ES-I3 (cell line): ENCODE data around the gene KCNN4.
A peak's percentile ranks its signal among the peaks of the same experiment; 100 is the strongest.
"Not testable (repeated sequence)": the region's sequence is repeated elsewhere in the genome, so short reads cannot be mapped to it uniquely, and the experiment has no call there.

Experiments
- H3K36me3 ChIP-seq: 2 replicates; pipeline ENCODE4 v1.6.1; 2013; ENCODE audit warnings: mild to moderate bottlenecking, low read length, control low read depth, moderate library complexity; ENCODE audit not compliant: insufficient read depth
- H3K4me1 ChIP-seq: 2 replicates; pipeline ENCODE4 v1.6.1; 2013; ENCODE audit warnings: mild to moderate bottlenecking, control low read depth, low read length; ENCODE audit not compliant: insufficient read depth
- H3K9ac ChIP-seq: 2 replicates; pipeline ENCODE4 v1.6.1; 2013; ENCODE audit warnings: low read depth, mild to moderate bottlenecking, low read length, moderate library complexity
- H3K9me3 ChIP-seq: 2 replicates; pipeline ENCODE4 v1.6.1; 2013; ENCODE audit warnings: mild to moderate bottlenecking, low read length, moderate library complexity; ENCODE audit not compliant: control insufficient read depth, insufficient read depth

The KCNN4 gene

GRCh38 chr19:43807651-43808050, 26.9 kb upstream of the KCNN4 start:
- Histone ChIP-seq H3K9ac (no peak overlapping the region), H3K36me3 (no peaks in the 10 kb centered on the region), H3K4me1 (no peaks in the 10 kb centered on the region), H3K9me3 (no peaks in the 10 kb centered on the region)

- Histone ChIP-seq H3K9ac (no peak overlapping the region), H3K4me1 (no peaks in the 10 kb centered on the region), H3K36me3 (no peaks in the 10 kb centered on the region), H3K9me3 (no peaks in the 10 kb centered on the region)
Observed at GRCh38 chr19:43806848-43807247, 26.1 kb upstream of the KCNN4 start.

GRCh38 chr19:43806401-43806800, 25.6 kb upstream of the KCNN4 start:
- H3K36me3 ChIP-seq, H3K4me1 ChIP-seq, H3K9me3 ChIP-seq, H3K9ac ChIP-seq: not testable (repeated sequence)

- Histone ChIP-seq H3K9ac (no peak overlapping the region), H3K36me3 (no peaks in the 10 kb centered on the region), H3K4me1 (no peaks in the 10 kb centered on the region), H3K9me3 (no peaks in the 10 kb centered on the region)
Observed at GRCh38 chr19:43804432-43804831, 23.7 kb upstream of the KCNN4 start.

- H3K9me3 ChIP-seq, result no peaks in the 10 kb centered on the region
- no peaks in the 10 kb centered on the region for H3K36me3 ChIP-seq
- no peaks in the 10 kb centered on the region for H3K4me1 ChIP-seq
- H3K9ac ChIP-seq, result no peak within 1 kb of the TSS
Observed at GRCh38 chr19:43802216-43802951, 21.6 kb upstream of the KCNN4 start, which contains the start of gene LYPD5. Gene LYPD5 (minus strand): TSS chr19:43802447. CDS start chr19:43802380, 67 bp downstream.

GRCh38 chr19:43799502-43800142, 18.8 kb upstream of the KCNN4 start:
- no peaks in the 10 kb centered on the region for H3K4me1 ChIP-seq

GRCh38 chr19:43798546-43799409, 18.0 kb upstream of the KCNN4 start:
- Histone ChIP-seq H3K9ac (peak overlapping the region; percentile 61; the same call in 1 of the 2 replicates), H3K36me3 (no peaks in the 10 kb centered on the region), H3K9me3 (no peaks in the 10 kb centered on the region), H3K4me1 (no peaks in the 10 kb centered on the region)

More at GRCh38 chr19:43799502-43800142, 18.8 kb upstream of the KCNN4 start:
- no peaks in the 10 kb centered on the region for H3K36me3 ChIP-seq
- peak overlapping the region; percentile 61; the same call in 1 of the 2 replicates for H3K9ac ChIP-seq
- H3K9me3 ChIP-seq, result no peaks in the 10 kb centered on the region

- peak overlapping the region; percentile 61; the same call in 1 of the 2 replicates for H3K9ac ChIP-seq
- no peaks in the 10 kb centered on the region for H3K4me1 ChIP-seq
- H3K9me3 ChIP-seq, result no peaks in the 10 kb centered on the region
- no peaks in the 10 kb centered on the region for H3K36me3 ChIP-seq
Observed at GRCh38 chr19:43798026-43798545, 17.3 kb upstream of the KCNN4 start.

GRCh38 chr19:43797556-43797955, 16.8 kb upstream of the KCNN4 start:
- Histone ChIP-seq H3K36me3 (no peaks in the 10 kb centered on the region), H3K9ac (no peak overlapping the region), H3K4me1 (no peaks in the 10 kb centered on the region), H3K9me3 (no peaks in the 10 kb centered on the region)

- Histone ChIP-seq H3K36me3 (no peaks in the 10 kb centered on the region), H3K9me3 (no peaks in the 10 kb centered on the region)
Observed at GRCh38 chr19:43797118-43797517, 16.3 kb upstream of the KCNN4 start.

GRCh38 chr19:43790587-43790986, 9.8 kb upstream of the KCNN4 start:
- H3K9ac ChIP-seq, result no peak overlapping the region
- no peaks in the 10 kb centered on the region for H3K36me3 ChIP-seq
- H3K9me3 ChIP-seq, result no peaks in the 10 kb centered on the region
- H3K4me1 ChIP-seq, result no peaks in the 10 kb centered on the region

More at GRCh38 chr19:43797118-43797517, 16.3 kb upstream of the KCNN4 start:
- Histone ChIP-seq H3K4me1 (no peaks in the 10 kb centered on the region), H3K9ac (no peak overlapping the region)

GRCh38 chr19:43789029-43789428, 8.3 kb upstream of the KCNN4 start:
- Histone ChIP-seq H3K9me3 (no peaks in the 10 kb centered on the region), H3K9ac (no peak overlapping the region), H3K4me1 (peaks cover 9% of the 10 kb centered on the region; the same call in 1 of the 2 replicates), H3K36me3 (no peaks in the 10 kb centered on the region)

GRCh38 chr19:43786665-43787064, 5.9 kb upstream of the KCNN4 start:
- Histone ChIP-seq H3K9me3 (no peaks in the 10 kb centered on the region), H3K9ac (no peak overlapping the region), H3K36me3 (no peaks in the 10 kb centered on the region), H3K4me1 (peaks cover 18% of the 10 kb centered on the region; the same call in 1 of the 2 replicates)
